KMS-11 (cell line): Measurements from ENCODE around the gene SSBP2.

ENCODE experiments used
- H2AFZ ChIP-seq: fragments of 200-600 bp; sonication (generic); 2 replicates; pipeline ENCODE4 v1.6.1; 2016; ENCODE audit warnings: antibody characterized with exemption, mixed run types, low read depth
- H3K27ac ChIP-seq: fragments of 200-600 bp; sonication (generic); 2 replicates; pipeline ENCODE4 v1.6.1; 2016; ENCODE audit warnings: mild to moderate bottlenecking, mixed run types
- H3K27me3 ChIP-seq: fragments of 200-600 bp; sonication (generic); 2 replicates; pipeline ENCODE4 v1.6.1; 2017; ENCODE audit warnings: mild to moderate bottlenecking, low read depth, mixed run types, moderate library complexity; ENCODE audit not compliant: insufficient read depth
- H3K36me3 ChIP-seq: fragments of 200-600 bp; sonication (generic); 2 replicates; pipeline ENCODE4 v1.6.1; 2017; ENCODE audit warnings: mild to moderate bottlenecking, mixed run types; ENCODE audit not compliant: insufficient read depth
- H3K4me1 ChIP-seq: fragments of 200-600 bp; sonication (generic); 2 replicates; pipeline ENCODE4 v1.6.1; 2016; ENCODE audit warnings: mild to moderate bottlenecking, low read depth, mixed run types; ENCODE audit not compliant: poor library complexity, severe bottlenecking
- H3K4me2 ChIP-seq: fragments of 200-600 bp; sonication (generic); 2 replicates; pipeline ENCODE4 v1.7.0; 2016; ENCODE audit warnings: mild to moderate bottlenecking, mixed run types
- H3K4me3 ChIP-seq: fragments of 200-600 bp; sonication (generic); IDR thresholded peaks from 2 replicates; pipeline ENCODE4 v1.6.1; 2017; ENCODE audit warnings: low read depth, low read length, mixed read lengths; ENCODE audit not compliant: insufficient read depth
- H3K79me2 ChIP-seq: fragments of 200-600 bp; sonication (generic); 2 replicates; pipeline ENCODE4 v1.6.1; 2016; ENCODE audit warnings: low read depth, mixed run types; ENCODE audit not compliant: insufficient read depth
- H3K9ac ChIP-seq: fragments of 200-600 bp; sonication (generic); 2 replicates; pipeline ENCODE4 v1.6.1; 2016; ENCODE audit warnings: mild to moderate bottlenecking, mixed run types
- H4K20me1 ChIP-seq: fragments of 200-600 bp; sonication (generic); 2 replicates; pipeline ENCODE4 v1.6.1; 2016; ENCODE audit warnings: mild to moderate bottlenecking, mixed run types; ENCODE audit not compliant: insufficient read depth
- TF ChIP-seq, protein P1 (sequence below): fragments of 200-600 bp; sonication (generic); conservative IDR thresholded peaks from 2 replicates; pipeline ENCODE4 v1.6.1; 2017; ENCODE audit warnings: low read depth, mild to moderate bottlenecking, antibody characterized with exemption, low read length, moderate library complexity, mixed read lengths

SSBP2 gene

GRCh38 chr5:81789033-81789432 lies 38.1 kb upstream of the SSBP2 start:
- no peaks in the 10 kb centered on the region for H3K79me2 ChIP-seq
- TF ChIP-seq, protein P1, sequence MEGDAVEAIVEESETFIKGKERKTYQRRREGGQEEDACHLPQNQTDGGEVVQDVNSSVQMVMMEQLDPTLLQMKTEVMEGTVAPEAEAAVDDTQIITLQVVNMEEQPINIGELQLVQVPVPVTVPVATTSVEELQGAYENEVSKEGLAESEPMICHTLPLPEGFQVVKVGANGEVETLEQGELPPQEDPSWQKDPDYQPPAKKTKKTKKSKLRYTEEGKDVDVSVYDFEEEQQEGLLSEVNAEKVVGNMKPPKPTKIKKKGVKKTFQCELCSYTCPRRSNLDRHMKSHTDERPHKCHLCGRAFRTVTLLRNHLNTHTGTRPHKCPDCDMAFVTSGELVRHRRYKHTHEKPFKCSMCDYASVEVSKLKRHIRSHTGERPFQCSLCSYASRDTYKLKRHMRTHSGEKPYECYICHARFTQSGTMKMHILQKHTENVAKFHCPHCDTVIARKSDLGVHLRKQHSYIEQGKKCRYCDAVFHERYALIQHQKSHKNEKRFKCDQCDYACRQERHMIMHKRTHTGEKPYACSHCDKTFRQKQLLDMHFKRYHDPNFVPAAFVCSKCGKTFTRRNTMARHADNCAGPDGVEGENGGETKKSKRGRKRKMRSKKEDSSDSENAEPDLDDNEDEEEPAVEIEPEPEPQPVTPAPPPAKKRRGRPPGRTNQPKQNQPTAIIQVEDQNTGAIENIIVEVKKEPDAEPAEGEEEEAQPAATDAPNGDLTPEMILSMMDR, result no peak

GRCh38 chr5:81788329-81788728 lies 37.4 kb upstream of the SSBP2 start:
- TF ChIP-seq, protein P1, result no peak
- H3K4me2 ChIP-seq, result peak overlapping the region; percentile 12; the same call in 1 of the 2 replicates
- H3K36me3 ChIP-seq, result no peaks in the 10 kb centered on the region
- H3K79me2 ChIP-seq, result no peaks in the 10 kb centered on the region
- H3K4me1 ChIP-seq, result peaks cover 15% of the 10 kb centered on the region
- H3K27ac ChIP-seq, result no peak overlapping the region
- H4K20me1 ChIP-seq, result no peaks in the 10 kb centered on the region
- no peak overlapping the region for H3K9ac ChIP-seq
- H3K4me3 ChIP-seq, result no peak overlapping the region
- H2AFZ ChIP-seq, result peak overlapping the region; percentile 12; the same call in 1 of the 2 replicates
- H3K27me3 ChIP-seq, result no peaks in the 10 kb centered on the region

More at GRCh38 chr5:81789033-81789432, 38.1 kb upstream of the SSBP2 start:
- Histone ChIP-seq H3K27me3 (no peaks in the 10 kb centered on the region), H3K4me3 (no peak overlapping the region), H3K4me2 (no peak overlapping the region), H3K9ac (no peak overlapping the region), H4K20me1 (no peaks in the 10 kb centered on the region), H2AFZ (no peak overlapping the region), H3K4me1 (peaks cover 15% of the 10 kb centered on the region), H3K27ac (no peak overlapping the region), H3K36me3 (no peaks in the 10 kb centered on the region)

GRCh38 chr5:81787474-81788242 lies 36.8 kb upstream of the SSBP2 start:
- Histone ChIP-seq H3K27me3 (no peaks in the 10 kb centered on the region), H3K9ac (no peak overlapping the region), H3K36me3 (no peaks in the 10 kb centered on the region), H3K4me3 (no peak overlapping the region), H3K79me2 (no peaks in the 10 kb centered on the region), H2AFZ (peak overlapping the region; percentile 12; the same call in 1 of the 2 replicates), H3K27ac (no peak overlapping the region), H3K4me1 (peaks cover 15% of the 10 kb centered on the region), H4K20me1 (no peaks in the 10 kb centered on the region), H3K4me2 (peak overlapping the region; percentile 12)
- TF ChIP-seq, protein P1, result no peak

DNA sequence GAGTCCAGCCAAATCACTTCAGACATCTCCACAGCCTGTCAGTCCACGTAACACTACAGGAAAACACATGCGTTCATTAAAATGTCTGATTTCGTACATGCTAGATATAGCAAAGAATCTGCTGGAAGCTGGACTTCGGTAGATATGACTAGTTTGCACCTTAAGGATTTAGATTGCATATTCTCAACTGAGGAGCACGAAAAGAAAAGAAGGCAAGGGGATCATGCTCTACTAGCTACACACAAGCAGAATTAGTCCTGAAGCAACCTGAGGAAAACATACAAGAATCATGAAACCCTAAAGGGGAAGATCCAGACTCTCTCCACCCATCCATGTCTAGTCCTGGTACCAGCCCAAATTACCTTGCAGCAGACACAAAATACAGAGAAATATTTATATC lies 36.1 kb upstream of the SSBP2 start:
- no peak overlapping the region for H3K27ac ChIP-seq
- no peaks in the 10 kb centered on the region for H3K36me3 ChIP-seq
- H2AFZ ChIP-seq, result no peak overlapping the region
- H3K9ac ChIP-seq, result no peak overlapping the region
- peaks cover 15% of the 10 kb centered on the region for H3K4me1 ChIP-seq
- H3K4me3 ChIP-seq, result no peak overlapping the region
- TF ChIP-seq, protein P1, result no peak
- no peaks in the 10 kb centered on the region for H3K27me3 ChIP-seq
- H3K4me2 ChIP-seq, result peak overlapping the region; percentile 12; the same call in 1 of the 2 replicates
- H3K79me2 ChIP-seq, result no peaks in the 10 kb centered on the region
- H4K20me1 ChIP-seq, result no peaks in the 10 kb centered on the region
